ENCODE measurements around the gene CCDC122. TPM values are rescaled to one million over a fixed set of nuclear protein-coding genes. Genes with fewer than 3 reads are reported as not detected.

Gene CCDC122
- total and polyA plus RNA-seq, 9 of the 15 experiments (the other 6 are each of a cell fraction or from before 2014, with no cell fraction given), result not detected

- no peak overlapping the region for H3K4me3 ChIP-seq
- H3K9me3 ChIP-seq (replicated peaks; ENCODE audit: control insufficient read depth, insufficient read depth, low read depth, low read length), result no peaks in the 10 kb centered on the region
- no peak overlapping the region for H3K27ac ChIP-seq (ENCODE audit: extremely low read depth, low read depth, low read length)
- FAIRE-seq (no peak), ATAC-seq (no peak), DNase-seq (ENCODE audit: extremely low read depth in 1 of 4, low spot score in 3 of 4) (no peak)
- H4K20me1 ChIP-seq (replicated peaks; ENCODE audit: control insufficient read depth, insufficient read depth, low read length), result no peaks in the 10 kb centered on the region
- intact Hi-C loops (cut with micrococcal nuclease), result no loop called here
- H3K4me2 ChIP-seq (ENCODE audit: insufficient read depth, low read length), result no peak overlapping the region
- no peaks in the 10 kb centered on the region for H3K4me1 ChIP-seq (replicated peaks in 1 of 2; ENCODE audit: control insufficient read depth in 2 of 2, insufficient read depth in 2 of 2, low read length in 2 of 2)
- no peaks in the 10 kb centered on the region for H3K79me2 ChIP-seq (ENCODE audit: control insufficient read depth, insufficient read depth, low read length)
- ChIA-PET POLR2A (no interaction called here), CTCF (ENCODE audit: low intra/inter-chr PET ratio) (no interaction called here)
- H3K36me3 ChIP-seq (ENCODE audit: control insufficient read depth, insufficient read depth, low read length), result no peaks in the 10 kb centered on the region
- H3K27me3 ChIP-seq (ENCODE audit: control insufficient read depth in 2 of 2, insufficient read depth in 2 of 2, low read length in 2 of 2), result no peaks in the 10 kb centered on the region
- H2AFZ ChIP-seq (ENCODE audit: low read depth, low read length), result no peak overlapping the region
- in situ Hi-C loops (cut with MboI), result loop anchor here (10.0 to 25.0 kb wide), 2 partner anchors 269 to 556 kb away; no protein-coding TSS in a partner anchor
- no peak for TF ChIP-seq HSF4 (CRISPR knock-in tag; IDR thresholded peaks at IDR 0.05; ENCODE audit: borderline replicate concordance)
- no peak for TF ChIP-seq IRF9 (tag; IDR thresholded peaks at IDR 0.05)
- TF ChIP-seq ZNF766 (CRISPR knock-in tag; conservative IDR thresholded peaks at IDR 0.05), result no peak
- TF ChIP-seq KDM5B (IDR thresholded peaks at IDR 0.05; ENCODE audit: insufficient replicate concordance, low read depth, low read length), result no peak
- no peak for TF ChIP-seq TAF7 (tag; IDR thresholded peaks at IDR 0.05)
- no peak for TF ChIP-seq BCL6 (CRISPR knock-in tag; IDR thresholded peaks at IDR 0.05)
- H3K9me1 ChIP-seq (ENCODE audit: control insufficient read depth, insufficient read depth, low read length), result no peaks in the 10 kb centered on the region
- H3K9ac ChIP-seq (ENCODE audit: insufficient read depth in 1 of 2, low read depth in 2 of 2, low read length in 2 of 2), result no peak overlapping the region
- no TSS peak for BruUV-seq (replicated peaks)
- WGBS (ENCODE audit: insufficient coverage, low coverage, missing lambda C conversion rate), result 2% methylated on average over 5 of the region's 5 CpGs
Measured at GRCh38 chr13:43918636-43919035, 39.1 kb upstream of the CCDC122 start.

Data from K562 (cell line).